Gastroesophageal sphincter (tissue), 3 donors: Measurements from ENCODE around the gene TNK2.

ENCODE experiments used
- EP300 ChIP-seq: sonication (generic); formaldehyde crosslinking; IDR thresholded peaks from one replicate; pipeline ENCODE4 v1.6.1; 2017; ENCODE audit warnings: antibody characterized with exemption, mild to moderate bottlenecking
- POLR2AphosphoS5 ChIP-seq: sonication (generic); formaldehyde crosslinking; IDR thresholded peaks from one replicate; pipeline ENCODE4 v1.6.1; 2017; ENCODE audit warnings: antibody characterized with exemption
- TF ChIP-seq, protein P1 (sequence below), 4 experiments: fragments of 200-600 bp in 2 of 4; fragments of 450-650 bp in 2 of 4; sonication (generic) in 1 of 4; IDR thresholded peaks; one replicate each; pipeline ENCODE4 v1.5.1; 2017 to 2019; ENCODE audit warnings: antibody characterized with exemption in 4 of 4, mild to moderate bottlenecking in 2 of 4, moderate library complexity in 2 of 4

- no peak for TF ChIP-seq POLR2AphosphoS5
- TF ChIP-seq, protein P1, sequence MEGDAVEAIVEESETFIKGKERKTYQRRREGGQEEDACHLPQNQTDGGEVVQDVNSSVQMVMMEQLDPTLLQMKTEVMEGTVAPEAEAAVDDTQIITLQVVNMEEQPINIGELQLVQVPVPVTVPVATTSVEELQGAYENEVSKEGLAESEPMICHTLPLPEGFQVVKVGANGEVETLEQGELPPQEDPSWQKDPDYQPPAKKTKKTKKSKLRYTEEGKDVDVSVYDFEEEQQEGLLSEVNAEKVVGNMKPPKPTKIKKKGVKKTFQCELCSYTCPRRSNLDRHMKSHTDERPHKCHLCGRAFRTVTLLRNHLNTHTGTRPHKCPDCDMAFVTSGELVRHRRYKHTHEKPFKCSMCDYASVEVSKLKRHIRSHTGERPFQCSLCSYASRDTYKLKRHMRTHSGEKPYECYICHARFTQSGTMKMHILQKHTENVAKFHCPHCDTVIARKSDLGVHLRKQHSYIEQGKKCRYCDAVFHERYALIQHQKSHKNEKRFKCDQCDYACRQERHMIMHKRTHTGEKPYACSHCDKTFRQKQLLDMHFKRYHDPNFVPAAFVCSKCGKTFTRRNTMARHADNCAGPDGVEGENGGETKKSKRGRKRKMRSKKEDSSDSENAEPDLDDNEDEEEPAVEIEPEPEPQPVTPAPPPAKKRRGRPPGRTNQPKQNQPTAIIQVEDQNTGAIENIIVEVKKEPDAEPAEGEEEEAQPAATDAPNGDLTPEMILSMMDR (IDR thresholded peaks at IDR 0.05): no peak
- TF ChIP-seq EP300: no peak
Observed at GRCh38 chr3:195844671-195845218, 63.6 kb downstream of the TNK2 start.
